Measurements from ENCODE around the gene BATF3.

DNA sequence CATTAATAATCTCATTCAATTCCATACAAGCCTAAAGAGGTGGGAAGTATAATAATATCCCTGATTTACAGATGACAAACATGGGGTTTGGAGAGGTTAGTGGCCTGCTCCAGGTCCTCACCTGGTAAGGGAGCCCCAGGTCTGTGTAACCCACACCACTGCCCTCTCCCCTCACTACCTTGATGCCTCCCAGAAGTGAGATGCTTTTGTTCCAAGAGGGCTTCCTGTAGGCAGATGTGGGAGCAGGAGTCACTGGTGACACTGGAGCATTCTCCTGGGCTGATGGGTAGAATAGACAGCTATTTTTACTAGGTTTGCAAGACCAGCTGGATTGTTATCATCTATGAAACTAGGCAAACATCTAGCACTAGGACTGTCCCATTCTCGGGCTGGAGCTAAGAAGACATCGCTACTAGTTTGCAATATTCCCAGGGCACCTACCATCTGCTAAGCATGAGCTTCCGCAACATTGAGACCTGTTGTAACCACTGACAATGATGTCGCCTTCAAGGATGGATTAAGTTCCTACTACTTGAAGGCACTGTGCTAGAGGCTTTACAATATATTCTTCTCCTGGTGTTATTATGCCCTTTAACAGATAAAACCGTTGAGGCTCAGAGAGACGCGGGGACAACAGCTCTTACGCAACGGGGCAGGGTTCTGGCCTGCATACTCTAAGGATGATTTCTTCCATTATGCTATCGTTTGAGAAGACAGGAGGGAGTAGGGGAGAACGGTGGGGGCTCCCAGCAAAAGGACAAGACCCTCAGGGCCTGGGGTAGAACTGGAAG, 35.0 kb downstream of the BATF3 start:
- TF ChIP-seq CTCF (IDR thresholded peaks at IDR 0.05) (no peak), POLR2A (IDR thresholded peaks at IDR 0.05) (no peak)
